K562 (cell line): Measurements from ENCODE around the gene IL1RL1. TPM values are rescaled to one million over a fixed set of nuclear protein-coding genes. Genes with fewer than 3 reads are reported as not detected.
A peak's percentile ranks its signal among the peaks of the same experiment; 100 is the strongest.

Experiments
- CEBPB ChIP-seq: fragments of 450-650 bp; IDR thresholded peaks from 2 replicates; pipeline ENCODE4 v1.6.1; 2016; ENCODE audit warnings: missing genetic modification characterization, missing compliant biosample characterization
- CREM ChIP-seq: IDR thresholded peaks from 2 replicates; pipeline ENCODE4 v1.6.1; 2014; ENCODE audit warnings: antibody characterized with exemption, low read depth
- MCM3 ChIP-seq: fragments of 450-650 bp; IDR thresholded peaks from 2 replicates; pipeline ENCODE4 v1.6.1; 2016
- MCM7 ChIP-seq, 2 experiments: fragments of 450-650 bp; IDR thresholded peaks; 2 replicates each; pipeline ENCODE4 v1.6.1; 2016 to 2018
- MXI1 ChIP-seq: IDR thresholded peaks from 2 replicates; pipeline ENCODE4 v1.6.1; 2011; ENCODE audit warnings: low read depth, mild to moderate bottlenecking, improper control_type of control experiment, low read length
- NCOA2 ChIP-seq, 2 experiments: fragments of 450-650 bp; IDR thresholded peaks; 2 replicates each; pipeline ENCODE4 v1.6.1; 2018; ENCODE audit warnings: mild to moderate bottlenecking in 2 of 2, moderate library complexity in 1 of 2; ENCODE audit not compliant: partially characterized antibody in 2 of 2
- NR2C2 ChIP-seq, 2 experiments: fragments of 200-800 bp in 1 of 2; sonication (Bioruptor generic) in 1 of 2; sonication (generic) in 1 of 2; formaldehyde crosslinking in 1 of 2; IDR thresholded peaks; 2 replicates each; pipeline versions ENCODE4 v1.6.1 to v1.8.0; 2016 to 2022; ENCODE audit warnings: mild to moderate bottlenecking in 1 of 2, missing compliant biosample characterization in 1 of 2, missing genetic modification characterization in 1 of 2, missing genetic modification reagents in 1 of 2
- PHF8 ChIP-seq: fragments of 200-600 bp; sonication (generic); IDR thresholded peaks from 2 replicates; pipeline ENCODE4 v1.6.1; 2012; ENCODE audit warnings: mixed run types, mild to moderate bottlenecking, inconsistent platforms, low read length, moderate library complexity, borderline replicate concordance
- SOX6 ChIP-seq: fragments of 450-650 bp; IDR thresholded peaks from 2 replicates; pipeline ENCODE4 v1.6.1; 2014; ENCODE audit warnings: mild to moderate bottlenecking
- SRSF1 ChIP-seq: fragments of 200-400 bp; formaldehyde crosslinking; IDR thresholded peaks from 2 replicates; pipeline ENCODE4 v1.6.1; 2017; ENCODE audit warnings: mild to moderate bottlenecking, low read depth, low read length, moderate library complexity
- ZNF140 ChIP-seq: fragments of 250-450 bp; sonication (Bioruptor Pico); IDR thresholded peaks from 2 replicates; pipeline ENCODE4 v1.8.0; 2021; ENCODE audit warnings: moderate library complexity, mild to moderate bottlenecking, inconsistent platforms
- ZNF436 ChIP-seq: fragments of 250-450, 450-650 bp; sonication (Bioruptor Pico); formaldehyde crosslinking; IDR thresholded peaks from 2 replicates; pipeline ENCODE4 v1.7.0; 2020; ENCODE audit warnings: mild to moderate bottlenecking
- ZNF507 ChIP-seq: conservative IDR thresholded peaks from 2 replicates; pipeline ENCODE4 v1.6.1; 2017; ENCODE audit warnings: missing genetic modification characterization, missing compliant biosample characterization
- polyA plus RNA-seq, 8 experiments: library from polyadenylated mRNA; depleted of rRNA in 4 of 8; stranded (reverse) in 5 of 8; unstranded in 3 of 8; fragments of >200 nt; fragmentation: Nextera tagmentation in 2 of 8; fragmentation: Illumina TruSeq in 1 of 8; extraction: Ambion mirVana in 2 of 8; extraction: Trizol in 1 of 8; gene quantifications; 2 replicates each; pipeline versions ENCODE4 v1.2.1 to v1.2.3, GENCODE V29; 2011 to 2014; ENCODE audit warnings: inconsistent platforms in 1 of 8, missing spikeins in 1 of 8
- total RNA-seq, 7 experiments: library from RNA; depleted of rRNA in 6 of 7; stranded (reverse); fragments of >200 nt in 6 of 7; fragmentation: Illumina TruSeq in 2 of 7; extraction: Trizol in 2 of 7; gene quantifications; 2 replicates each; pipeline versions ENCODE4 v1.2.1 to v1.2.3, GENCODE V29; 2011 to 2021; ENCODE audit warnings: low replicate concordance in 1 of 7
- TF ChIP-seq, protein P1 (sequence below): fragments of 450-650 bp; IDR thresholded peaks from 2 replicates; pipeline ENCODE4 v1.6.1; 2016; ENCODE audit warnings: borderline replicate concordance
- TF ChIP-seq, protein P2 (sequence below): fragments of 450-650 bp; formaldehyde crosslinking; IDR thresholded peaks from 2 replicates; pipeline ENCODE4 v1.4.0; 2020; ENCODE audit warnings: mild to moderate bottlenecking, mixed read lengths
- TF ChIP-seq, protein P3 (sequence below), 2 experiments: fragments of 450-650 bp in 1 of 2; sonication (generic) in 1 of 2; formaldehyde crosslinking in 1 of 2; IDR thresholded peaks in 1 of 2; conservative IDR thresholded peaks in 1 of 2; 2 replicates each; pipeline versions ENCODE4 v1.6.1 to v1.8.1; 2016 to 2023; ENCODE audit warnings: mild to moderate bottlenecking in 2 of 2, moderate library complexity in 2 of 2, inconsistent platforms in 1 of 2, missing genetic modification reagents in 1 of 2

The IL1RL1 gene
- total and polyA plus RNA-seq, 9 of the 15 experiments (the other 6 are each of a cell fraction or from before 2014, with no cell fraction given): 0.06 to 3.3 (median 0.59) TPM

DNA sequence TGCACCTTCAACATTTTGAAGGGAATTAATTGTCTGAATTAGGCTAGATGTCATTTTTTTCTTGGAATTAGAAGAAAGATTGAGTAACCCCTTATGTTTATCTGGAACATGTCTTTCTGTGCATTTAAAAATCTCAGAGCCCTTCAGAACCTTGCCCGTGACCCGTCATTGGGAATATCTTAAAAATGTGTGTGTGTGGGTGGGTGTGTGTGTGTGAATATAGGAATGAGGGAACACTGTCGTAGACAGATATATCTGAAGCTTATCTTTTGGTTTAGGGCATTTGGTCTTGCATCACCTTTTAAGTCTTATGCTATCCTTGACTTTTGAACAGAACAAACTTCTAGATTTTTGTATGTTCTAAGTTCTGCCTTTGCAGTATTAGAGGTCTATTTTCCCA, 13.5 kb upstream of the IL1RL1 start (continued):
- TF ChIP-seq CREM (no peak), MCM7 (IDR thresholded peaks at IDR 0.05) (no peak), ZNF436 (no peak), MCM3 (no peak), NR2C2 (CRISPR knock-in tag; IDR thresholded peaks at IDR 0.05) (no peak), NR2C2 (tag; IDR thresholded peaks at IDR 0.05) (no peak), SRSF1 (no peak), PHF8 (no peak), ZNF140 (CRISPR knock-in tag) (no peak), MXI1 (no peak), SOX6 (no peak), ZNF507 (no peak), CEBPB (peak; percentile 57), NCOA2 (IDR thresholded peaks at IDR 0.05; ENCODE audit: partially characterized antibody in 2 of 2) (no peak)
- TF ChIP-seq, protein P1, sequence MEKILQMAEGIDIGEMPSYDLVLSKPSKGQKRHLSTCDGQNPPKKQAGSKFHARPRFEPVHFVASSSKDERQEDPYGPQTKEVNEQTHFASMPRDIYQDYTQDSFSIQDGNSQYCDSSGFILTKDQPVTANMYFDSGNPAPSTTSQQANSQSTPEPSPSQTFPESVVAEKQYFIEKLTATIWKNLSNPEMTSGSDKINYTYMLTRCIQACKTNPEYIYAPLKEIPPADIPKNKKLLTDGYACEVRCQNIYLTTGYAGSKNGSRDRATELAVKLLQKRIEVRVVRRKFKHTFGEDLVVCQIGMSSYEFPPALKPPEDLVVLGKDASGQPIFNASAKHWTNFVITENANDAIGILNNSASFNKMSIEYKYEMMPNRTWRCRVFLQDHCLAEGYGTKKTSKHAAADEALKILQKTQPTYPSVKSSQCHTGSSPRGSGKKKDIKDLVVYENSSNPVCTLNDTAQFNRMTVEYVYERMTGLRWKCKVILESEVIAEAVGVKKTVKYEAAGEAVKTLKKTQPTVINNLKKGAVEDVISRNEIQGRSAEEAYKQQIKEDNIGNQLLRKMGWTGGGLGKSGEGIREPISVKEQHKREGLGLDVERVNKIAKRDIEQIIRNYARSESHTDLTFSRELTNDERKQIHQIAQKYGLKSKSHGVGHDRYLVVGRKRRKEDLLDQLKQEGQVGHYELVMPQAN: no peak
- TF ChIP-seq, protein P2, sequence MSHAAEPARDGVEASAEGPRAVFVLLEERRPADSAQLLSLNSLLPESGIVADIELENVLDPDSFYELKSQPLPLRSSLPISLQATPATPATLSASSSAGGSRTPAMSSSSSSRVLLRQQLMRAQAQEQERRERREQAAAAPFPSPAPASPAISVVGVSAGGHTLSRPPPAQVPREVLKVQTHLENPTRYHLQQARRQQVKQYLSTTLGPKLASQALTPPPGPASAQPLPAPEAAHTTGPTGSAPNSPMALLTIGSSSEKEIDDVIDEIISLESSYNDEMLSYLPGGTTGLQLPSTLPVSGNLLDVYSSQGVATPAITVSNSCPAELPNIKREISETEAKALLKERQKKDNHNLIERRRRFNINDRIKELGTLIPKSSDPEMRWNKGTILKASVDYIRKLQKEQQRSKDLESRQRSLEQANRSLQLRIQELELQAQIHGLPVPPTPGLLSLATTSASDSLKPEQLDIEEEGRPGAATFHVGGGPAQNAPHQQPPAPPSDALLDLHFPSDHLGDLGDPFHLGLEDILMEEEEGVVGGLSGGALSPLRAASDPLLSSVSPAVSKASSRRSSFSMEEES (CRISPR knock-in tag): no peak
- TF ChIP-seq, protein P3, sequence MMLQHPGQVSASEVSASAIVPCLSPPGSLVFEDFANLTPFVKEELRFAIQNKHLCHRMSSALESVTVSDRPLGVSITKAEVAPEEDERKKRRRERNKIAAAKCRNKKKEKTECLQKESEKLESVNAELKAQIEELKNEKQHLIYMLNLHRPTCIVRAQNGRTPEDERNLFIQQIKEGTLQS (IDR thresholded peaks at IDR 0.05): peak; percentile 78
- TF ChIP-seq, protein P3 (CRISPR knock-in tag; conservative IDR thresholded peaks at IDR 0.05): no peak
